HFF-Myc (cell line): ENCODE results near the gene CYS1.

ENCODE experiments used
- DNase-seq: peaks from one replicate; pipeline ENCODE4 v3.0.0-alpha.2; 2011; ENCODE audit warnings: low read depth; ENCODE audit errors: extremely low read depth
- H3K4me3 ChIP-seq: replicated peaks from 2 replicates; pipeline ENCODE4 v1.5.1; 2011; ENCODE audit warnings: low read depth, mild to moderate bottlenecking, control low read depth, low read length
- CTCF ChIP-seq: IDR thresholded peaks from 2 replicates; pipeline ENCODE4 v1.5.1; 2012; ENCODE audit warnings: mild to moderate bottlenecking, low read depth, low read length, control low read depth; ENCODE audit errors: missing control alignments

CYS1 gene

GRCh38 chr2:10085043-10085667, 4.9 kb upstream of the CYS1 start:
- H3K4me3 ChIP-seq, result no peak overlapping the region
- no peak for TF ChIP-seq CTCF
- DNase-seq, result no peak

DNA sequence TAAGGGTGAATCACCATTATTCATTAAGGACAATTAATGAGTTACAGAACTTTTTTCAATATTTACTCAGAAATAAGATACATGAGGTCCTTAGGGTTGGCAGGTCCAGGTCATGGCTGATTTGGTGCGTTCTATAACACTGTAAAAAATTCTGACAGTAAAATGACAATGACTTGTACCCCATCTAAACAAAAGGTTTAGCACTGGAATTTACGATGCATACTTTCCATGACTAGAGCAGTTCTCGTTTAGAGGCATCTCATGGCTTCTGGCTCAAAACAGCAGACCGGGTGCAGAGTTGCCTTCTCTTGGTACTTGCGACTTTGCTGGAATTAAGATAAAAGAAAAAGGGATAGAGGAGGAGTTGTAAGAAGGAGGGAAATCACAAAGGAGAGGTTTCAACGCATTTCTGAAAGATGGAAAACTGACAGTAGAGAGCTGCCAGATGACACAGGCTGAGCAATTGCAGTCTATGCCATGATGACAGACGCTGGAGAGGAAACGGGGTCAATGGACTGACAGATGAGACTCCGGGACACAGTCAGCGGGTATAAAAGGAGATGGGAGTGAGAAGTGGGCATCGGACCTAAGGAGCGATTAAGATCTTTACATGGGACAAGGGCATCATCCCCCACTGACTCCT, 4.1 kb upstream of the CYS1 start:
- no peak overlapping the region for H3K4me3 ChIP-seq
- no peak for DNase-seq
- TF ChIP-seq CTCF, result no peak

DNA sequence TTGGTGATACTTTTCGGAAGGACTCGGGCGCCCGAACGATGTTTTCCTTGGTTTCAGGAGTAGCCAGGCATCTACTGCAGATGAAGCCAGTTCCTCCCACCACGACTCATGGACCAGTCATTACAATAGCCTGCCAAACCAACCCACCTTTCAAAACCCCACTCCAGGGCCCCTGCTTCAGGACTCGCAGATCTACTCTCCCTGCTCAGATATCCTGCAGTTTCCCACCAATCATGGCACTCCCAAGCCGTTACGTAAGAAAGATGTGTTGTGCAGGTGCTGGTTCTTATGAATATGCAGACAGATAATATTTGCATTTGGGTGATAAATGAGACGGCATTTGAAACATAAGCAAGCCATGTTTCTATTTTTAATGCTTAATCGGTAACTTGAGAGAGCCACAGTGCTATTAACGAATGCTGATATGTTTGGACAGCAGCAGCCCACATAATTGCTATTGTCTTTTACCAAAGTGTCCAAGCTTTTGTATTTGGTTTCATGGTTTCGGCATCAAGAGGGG, 3.5 kb upstream of the CYS1 start:
- DNase-seq, result no peak
- no peak for TF ChIP-seq CTCF
- H3K4me3 ChIP-seq, result no peak overlapping the region

DNA sequence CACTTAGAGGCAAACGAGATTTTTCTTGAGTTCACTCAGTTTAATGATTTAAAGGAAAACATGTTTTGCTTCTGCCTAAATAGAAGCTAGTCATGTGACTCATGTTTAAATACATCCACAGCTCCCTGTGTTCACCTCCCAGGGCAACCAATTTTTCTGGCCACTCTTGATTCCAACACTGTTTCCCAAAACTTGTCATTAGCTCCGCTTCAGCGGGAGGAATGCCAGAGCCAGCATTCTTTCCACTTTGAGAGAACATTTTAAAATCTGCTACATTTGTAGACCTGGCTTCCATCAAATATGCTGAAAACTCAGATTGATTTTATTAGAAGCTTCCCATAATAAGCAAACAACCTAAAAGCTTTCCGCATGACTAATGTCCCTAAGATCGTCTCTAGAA, 2.8 kb upstream of the CYS1 start:
- no peak for TF ChIP-seq CTCF
- H3K4me3 ChIP-seq, result no peak overlapping the region
- no peak for DNase-seq

DNA sequence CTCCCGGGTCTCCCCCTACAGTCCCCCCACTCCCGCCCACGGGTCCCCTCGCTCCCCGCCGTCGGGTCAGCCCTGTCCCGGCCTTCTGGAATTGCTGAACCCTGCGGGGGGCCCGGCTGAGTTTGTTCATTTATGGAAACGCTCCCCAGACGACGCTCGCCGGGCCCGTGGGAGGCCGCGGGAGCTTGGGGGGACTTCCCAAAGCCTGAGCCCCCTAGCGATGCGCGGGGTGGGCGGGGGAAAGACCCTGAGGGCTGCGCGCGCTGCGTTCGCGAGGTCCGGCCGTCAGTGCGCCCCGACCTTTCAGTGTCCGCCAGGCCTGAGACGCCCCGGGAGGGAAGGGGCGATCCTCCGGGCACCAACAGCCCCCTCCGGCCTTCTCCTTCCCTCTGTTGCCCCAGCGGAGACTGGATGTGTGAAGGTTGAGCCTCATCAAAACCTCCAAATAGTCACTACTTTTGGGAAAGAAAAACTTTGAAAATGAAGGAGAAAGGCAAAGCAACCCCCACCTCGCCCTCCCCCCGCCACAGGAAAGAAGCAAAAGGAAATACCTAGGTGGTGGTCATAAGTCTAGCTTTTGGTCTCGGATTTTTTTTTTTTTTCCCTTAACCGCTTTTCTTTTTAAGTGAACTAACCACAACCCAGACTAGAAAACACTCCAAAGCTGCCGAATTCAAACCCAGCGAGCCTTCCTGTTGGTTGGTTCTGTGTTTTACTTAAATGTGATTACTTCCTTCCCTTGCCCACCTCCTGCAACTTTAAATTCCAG, 509 bp upstream of the CYS1 start:
- no peak overlapping the region for H3K4me3 ChIP-seq
- no peak for TF ChIP-seq CTCF
- DNase-seq, result no peak

DNA sequence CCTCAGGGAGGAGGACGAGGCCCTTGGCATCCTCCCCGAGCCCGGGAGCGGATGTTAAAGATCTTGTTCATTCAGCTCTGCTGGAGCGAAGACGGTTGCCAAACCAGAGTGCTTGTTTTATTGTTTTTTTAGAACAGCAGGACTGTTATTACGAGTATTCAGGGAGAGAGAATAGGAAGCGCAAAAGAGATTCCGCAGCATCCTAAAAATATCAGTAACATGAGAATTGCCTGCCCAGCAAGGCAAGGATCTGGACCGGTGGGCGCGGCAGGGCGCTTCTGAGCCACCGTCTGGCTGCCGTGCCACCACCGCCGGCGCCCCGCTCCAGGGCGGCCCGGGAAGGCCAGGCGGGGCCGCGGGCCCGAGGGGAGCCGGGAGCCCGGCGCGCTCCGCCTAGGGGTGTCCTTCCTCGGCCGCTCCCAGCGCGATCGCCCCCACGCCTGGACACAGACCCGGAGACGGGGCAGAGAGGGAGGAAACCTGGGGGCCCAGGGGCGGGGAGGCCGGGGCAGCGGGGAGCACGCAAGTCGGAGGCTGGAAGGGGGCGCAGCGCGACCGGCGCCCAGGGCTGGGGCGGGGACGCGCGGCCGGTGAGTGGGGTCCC, 843 bp downstream of the CYS1 start:
- H3K4me3 ChIP-seq, result peak overlapping the region; percentile 17
- no peak for DNase-seq
- TF ChIP-seq CTCF, result no peak
